Measurements from ENCODE around the gene NKAIN1. TPM values are rescaled to one million over a fixed set of nuclear protein-coding genes. Genes with fewer than 3 reads are reported as not detected.

The NKAIN1 gene
- total and polyA plus RNA-seq, 11 donors: 0.14 to 0.31 (median 0.21) TPM; not detected in 8

GRCh38 chr1:31170486-31170735, 69.3 kb downstream of the NKAIN1 start:
- no peaks in the 10 kb centered on the region for H3K36me3 ChIP-seq
- H3K4me3 ChIP-seq: no peak overlapping the region
- no peaks in the 10 kb centered on the region for H3K9me3 ChIP-seq
- peaks cover 0 to 10% (median 4%) of the 10 kb centered on the region in 12 donors for H3K4me1 ChIP-seq
- ATAC-seq: no peak
- no peak for DNase-seq
- peak overlapping the region in 11 of 12 donors; percentile 14 to 80 (median 58) for H3K27ac ChIP-seq
- WGBS, 4 donors: 82 to 90% (median 85%) methylated on average over 4 of the region's 4 CpGs
- no peak for TF ChIP-seq CTCF (IDR thresholded peaks at IDR 0.05)
- no peak for TF ChIP-seq POLR2A (IDR thresholded peaks at IDR 0.05)
- no peaks in the 10 kb centered on the region for H3K27me3 ChIP-seq
- intact Hi-C loops (cut with DNase I): no loop called here

DNA sequence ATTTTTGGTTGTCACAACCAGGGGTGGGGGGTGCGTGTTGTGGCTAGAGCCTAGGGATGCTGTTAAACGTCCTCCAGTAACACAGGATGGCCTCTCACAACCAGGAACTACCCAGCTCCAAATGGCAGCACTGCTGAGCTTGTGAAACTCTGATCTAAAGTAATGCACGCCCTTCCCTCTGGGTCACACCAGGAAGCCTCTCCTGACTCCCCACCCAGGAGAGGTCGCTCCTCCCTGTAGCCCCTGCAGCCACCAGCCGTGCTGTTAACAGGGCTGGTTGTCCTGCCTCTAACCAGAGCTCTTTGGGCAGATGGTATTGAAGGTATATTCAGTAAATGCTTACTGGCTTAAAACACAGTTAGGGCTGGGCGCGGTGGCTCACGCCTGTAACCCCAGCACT, 73.2 kb downstream of the NKAIN1 start:
- no peak overlapping the region for H3K4me3 ChIP-seq
- WGBS, 4 donors: 68 to 73% (median 73%) methylated on average over 8 of the region's 8 CpGs
- DNase-seq (no peak), ATAC-seq (no peak)
- H3K27me3 ChIP-seq: no peaks in the 10 kb centered on the region
- TF ChIP-seq POLR2A (IDR thresholded peaks at IDR 0.05) (no peak), CTCF (IDR thresholded peaks at IDR 0.05) (no peak)
- peaks cover 0 to 15% (median 4%) of the 10 kb centered on the region in 12 donors for H3K4me1 ChIP-seq
- no peak overlapping the region for H3K27ac ChIP-seq
- intact Hi-C loops (cut with DNase I): no loop called here
- H3K9me3 ChIP-seq: no peaks in the 10 kb centered on the region
- no peaks in the 10 kb centered on the region for H3K36me3 ChIP-seq

DNA sequence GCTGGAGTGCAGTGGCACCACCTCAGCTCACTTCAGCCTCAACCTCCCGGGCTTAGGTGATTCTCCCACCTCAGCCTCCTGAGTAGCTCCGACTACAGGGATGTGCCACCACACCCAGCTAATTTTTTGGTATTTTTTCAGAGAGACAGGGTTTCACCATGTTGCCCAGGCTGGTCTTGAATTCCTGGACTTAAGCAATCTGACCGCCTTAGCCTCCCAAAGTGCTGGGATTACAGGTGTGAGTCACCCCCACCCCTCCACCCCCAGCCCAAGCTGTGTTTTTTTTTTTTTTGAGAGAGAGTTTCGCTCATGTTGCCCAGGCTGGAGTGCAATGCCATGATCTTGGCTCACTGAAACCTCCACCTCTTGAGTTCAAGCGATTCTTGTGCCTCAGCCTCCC, 75.4 kb downstream of the NKAIN1 start:
- ATAC-seq (no peak), DNase-seq (no peak)
- Histone ChIP-seq H3K9me3 (no peaks in the 10 kb centered on the region), H3K36me3 (no peaks in the 10 kb centered on the region), H3K27me3 (no peaks in the 10 kb centered on the region), H3K4me1 (peaks cover 0 to 7% (median 0%) of the 10 kb centered on the region in 12 donors), H3K27ac (no peak overlapping the region), H3K4me3 (no peak overlapping the region)
- TF ChIP-seq CTCF (IDR thresholded peaks at IDR 0.05) (no peak), POLR2A (IDR thresholded peaks at IDR 0.05) (no peak)
- intact Hi-C loops (cut with DNase I): no loop called here
- WGBS, 4 donors: 69 to 92% (median 77%) methylated on average over 5 of the region's 5 CpGs

- intact Hi-C loops (cut with DNase I): loop anchor here in 1 of 10 donors (2.0 kb wide), 1 partner anchor 259 kb away; no protein-coding TSS in a partner anchor
- ATAC-seq (no peak), DNase-seq (no peak)
- no peaks in the 10 kb centered on the region for H3K9me3 ChIP-seq
- H3K4me3 ChIP-seq: no peak overlapping the region
- no peak overlapping the region for H3K27ac ChIP-seq
- H3K36me3 ChIP-seq: no peaks in the 10 kb centered on the region
- peaks cover 0 to 7% (median 0%) of the 10 kb centered on the region in 12 donors for H3K4me1 ChIP-seq
- TF ChIP-seq CTCF (IDR thresholded peaks at IDR 0.05) (no peak), POLR2A (IDR thresholded peaks at IDR 0.05) (no peak)
- no peaks in the 10 kb centered on the region for H3K27me3 ChIP-seq
- whole genome bisulfite sequencing, 4 donors: 83 to 87% (median 86%) methylated on average over 9 of the region's 9 CpGs
Observed at GRCh38 chr1:31163866-31164265, 75.8 kb downstream of the NKAIN1 start.

Measured in heart left ventricle (tissue), 16 donors.